IPS-18a (cell line): ENCODE results near the gene ARFGEF3.

ENCODE experiments used
- H3K27ac ChIP-seq: one replicate; pipeline ENCODE4 v1.5.1; 2013; ENCODE audit warnings: low read length
- H3K27me3 ChIP-seq: one replicate; pipeline ENCODE4 v1.6.1; 2013; ENCODE audit warnings: mild to moderate bottlenecking, low read length; ENCODE audit not compliant: control insufficient read depth, insufficient read depth
- H3K36me3 ChIP-seq: one replicate; pipeline ENCODE4 v1.6.1; 2013; ENCODE audit warnings: low read depth, low read length; ENCODE audit not compliant: control insufficient read depth
- H3K4me1 ChIP-seq: one replicate; pipeline ENCODE4 v1.6.1; 2013; ENCODE audit warnings: low read depth, low read length; ENCODE audit not compliant: control insufficient read depth
- H3K4me3 ChIP-seq: one replicate; pipeline ENCODE4 v1.5.1; 2013; ENCODE audit warnings: low read length
- H3K9ac ChIP-seq: one replicate; pipeline ENCODE4 v1.6.1; 2013; ENCODE audit warnings: mild to moderate bottlenecking, low read length, moderate library complexity
- H3K9me3 ChIP-seq: one replicate; pipeline ENCODE4 v1.6.1; 2013; ENCODE audit warnings: low read depth, low read length; ENCODE audit not compliant: control insufficient read depth

The ARFGEF3 gene

DNA sequence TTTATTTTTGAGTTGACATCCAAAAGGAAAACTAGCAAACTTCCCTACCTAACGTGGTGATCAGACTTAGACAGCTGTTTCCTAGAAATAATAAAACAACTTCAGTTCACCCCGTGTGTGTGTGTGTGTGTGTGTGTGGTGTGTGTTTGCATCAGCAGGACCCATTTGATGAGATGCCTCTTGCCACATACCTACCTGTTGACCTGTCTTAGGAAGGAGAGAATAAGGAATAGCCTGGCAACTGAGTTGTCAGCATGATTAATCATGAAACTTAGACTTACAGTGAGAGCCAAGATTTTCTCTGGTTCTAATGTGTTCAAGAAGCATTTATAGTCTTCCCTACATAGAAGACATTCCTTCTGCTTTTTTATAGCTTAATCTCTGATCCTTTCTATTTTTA, 72.6 kb downstream of the ARFGEF3 start:
- no peak overlapping the region for H3K27ac ChIP-seq
- no peaks in the 10 kb centered on the region for H3K4me1 ChIP-seq
- no peak overlapping the region for H3K9ac ChIP-seq
- H3K36me3 ChIP-seq = no peaks in the 10 kb centered on the region
- H3K9me3 ChIP-seq = no peaks in the 10 kb centered on the region
- H3K27me3 ChIP-seq = no peaks in the 10 kb centered on the region
- no peak overlapping the region for H3K4me3 ChIP-seq

DNA sequence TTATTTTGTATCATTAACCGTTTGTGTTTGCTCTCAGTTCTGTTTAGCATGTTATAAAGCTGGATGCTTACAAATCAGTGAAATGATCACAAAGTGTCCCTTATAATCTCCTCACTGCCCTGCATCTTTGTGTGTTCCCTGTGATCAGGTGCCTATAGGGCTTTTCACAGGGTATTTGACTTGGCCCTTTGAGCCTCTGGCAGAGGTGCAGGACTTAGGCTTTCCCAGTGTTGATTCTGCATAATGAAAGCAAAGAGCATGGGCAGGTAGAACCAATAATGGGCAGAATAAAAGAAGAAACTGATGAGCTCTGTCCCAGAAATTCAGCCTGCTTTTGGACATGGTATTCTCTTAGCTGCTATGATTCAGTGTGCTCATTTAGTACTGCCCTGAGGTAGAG, 73.5 kb downstream of the ARFGEF3 start:
- Histone ChIP-seq H3K4me1 (no peaks in the 10 kb centered on the region), H3K27ac (no peak overlapping the region), H3K9me3 (no peaks in the 10 kb centered on the region), H3K36me3 (no peaks in the 10 kb centered on the region), H3K9ac (no peak overlapping the region), H3K4me3 (no peak overlapping the region), H3K27me3 (no peaks in the 10 kb centered on the region)

DNA sequence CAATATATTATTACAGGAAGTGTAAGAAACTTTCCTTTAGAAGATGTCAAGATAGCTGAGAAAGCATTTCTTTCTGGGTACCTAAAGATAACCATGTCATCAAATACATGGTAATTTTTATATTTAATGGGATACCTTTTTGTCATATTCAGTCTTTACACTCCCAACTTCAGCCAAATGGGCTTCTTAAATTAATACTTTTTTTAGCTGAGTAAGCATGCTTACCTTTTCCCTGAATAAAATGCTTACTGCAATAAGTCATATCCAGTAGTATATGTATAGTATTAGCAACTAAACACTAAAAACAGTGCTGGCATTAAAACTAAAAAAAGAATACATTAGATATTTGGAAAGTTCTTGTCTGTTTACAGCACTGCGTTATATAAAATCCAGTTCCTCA, 74.0 kb downstream of the ARFGEF3 start:
- H3K4me1 ChIP-seq = no peaks in the 10 kb centered on the region
- H3K27ac ChIP-seq = no peak overlapping the region
- H3K27me3 ChIP-seq = no peaks in the 10 kb centered on the region
- no peak overlapping the region for H3K4me3 ChIP-seq
- H3K9ac ChIP-seq = no peak overlapping the region
- no peaks in the 10 kb centered on the region for H3K9me3 ChIP-seq
- no peaks in the 10 kb centered on the region for H3K36me3 ChIP-seq

DNA sequence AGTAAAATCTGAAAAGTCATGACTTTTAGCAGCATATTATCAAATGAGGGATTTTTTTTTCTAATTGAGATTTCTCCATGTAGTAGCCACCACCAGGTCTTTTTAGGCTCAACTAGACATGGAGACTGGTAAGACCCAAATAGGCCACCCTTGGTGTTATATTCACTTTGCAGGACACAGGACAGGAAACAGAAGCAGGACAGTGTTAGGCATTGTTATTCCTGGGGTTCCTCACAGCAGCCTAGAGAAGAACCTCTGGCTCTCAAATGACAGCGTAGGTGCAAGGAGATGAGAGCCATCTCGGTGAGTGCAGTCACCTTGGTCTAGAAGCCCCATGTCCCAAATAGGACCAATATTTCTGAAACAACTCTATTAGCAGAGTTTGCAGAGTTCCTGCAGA, 75.7 kb downstream of the ARFGEF3 start:
- no peak overlapping the region for H3K9ac ChIP-seq
- no peaks in the 10 kb centered on the region for H3K36me3 ChIP-seq
- H3K9me3 ChIP-seq = no peaks in the 10 kb centered on the region
- no peaks in the 10 kb centered on the region for H3K27me3 ChIP-seq
- H3K4me3 ChIP-seq = no peak overlapping the region
- H3K4me1 ChIP-seq = no peaks in the 10 kb centered on the region
- H3K27ac ChIP-seq = no peak overlapping the region

DNA sequence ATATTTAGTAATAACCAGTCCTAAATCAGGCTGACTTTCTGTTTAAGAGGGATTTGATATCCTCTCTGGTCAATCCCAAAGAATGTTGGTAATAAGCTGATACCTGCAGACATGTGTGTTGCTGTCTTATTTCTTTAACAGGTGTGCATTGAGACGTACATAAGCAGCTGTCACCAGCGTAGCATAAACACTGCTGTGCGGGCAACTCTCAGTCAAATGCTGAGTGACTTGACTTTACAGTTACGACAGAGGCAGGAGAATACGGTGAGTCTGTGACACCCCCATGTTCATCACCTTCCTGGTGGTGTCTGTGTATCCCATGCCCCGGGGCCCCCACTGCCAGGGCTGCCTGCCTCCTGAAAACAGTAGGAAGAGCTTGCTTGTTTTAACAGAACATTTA, 76.6 kb downstream of the ARFGEF3 start:
- Histone ChIP-seq H3K9me3 (no peaks in the 10 kb centered on the region), H3K27ac (no peak overlapping the region), H3K36me3 (no peaks in the 10 kb centered on the region), H3K9ac (no peak overlapping the region), H3K4me1 (no peaks in the 10 kb centered on the region), H3K27me3 (no peaks in the 10 kb centered on the region), H3K4me3 (no peak overlapping the region)

DNA sequence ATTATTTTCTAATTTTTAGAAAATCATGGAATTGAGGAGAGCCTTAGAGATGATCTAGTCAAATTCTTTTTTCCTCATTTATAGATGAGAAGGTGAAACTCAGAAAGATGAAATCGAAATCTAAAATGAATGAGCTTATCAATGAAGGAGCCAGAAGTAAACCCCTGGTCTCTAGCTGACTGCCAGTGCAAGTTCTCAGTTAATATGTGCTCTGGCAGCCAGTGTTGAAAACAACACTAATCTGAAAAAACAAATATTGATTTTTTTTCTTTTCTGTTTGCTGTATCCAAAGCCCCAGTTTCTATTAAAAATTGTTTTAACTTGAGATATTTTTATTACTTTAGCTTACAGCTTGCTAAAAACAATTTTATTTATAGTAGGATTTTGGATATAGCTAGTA, 78.0 kb downstream of the ARFGEF3 start:
- Histone ChIP-seq H3K9me3 (no peaks in the 10 kb centered on the region), H3K27ac (no peak overlapping the region), H3K36me3 (no peaks in the 10 kb centered on the region), H3K4me3 (no peak overlapping the region), H3K9ac (no peak overlapping the region), H3K4me1 (no peaks in the 10 kb centered on the region), H3K27me3 (no peaks in the 10 kb centered on the region)

DNA sequence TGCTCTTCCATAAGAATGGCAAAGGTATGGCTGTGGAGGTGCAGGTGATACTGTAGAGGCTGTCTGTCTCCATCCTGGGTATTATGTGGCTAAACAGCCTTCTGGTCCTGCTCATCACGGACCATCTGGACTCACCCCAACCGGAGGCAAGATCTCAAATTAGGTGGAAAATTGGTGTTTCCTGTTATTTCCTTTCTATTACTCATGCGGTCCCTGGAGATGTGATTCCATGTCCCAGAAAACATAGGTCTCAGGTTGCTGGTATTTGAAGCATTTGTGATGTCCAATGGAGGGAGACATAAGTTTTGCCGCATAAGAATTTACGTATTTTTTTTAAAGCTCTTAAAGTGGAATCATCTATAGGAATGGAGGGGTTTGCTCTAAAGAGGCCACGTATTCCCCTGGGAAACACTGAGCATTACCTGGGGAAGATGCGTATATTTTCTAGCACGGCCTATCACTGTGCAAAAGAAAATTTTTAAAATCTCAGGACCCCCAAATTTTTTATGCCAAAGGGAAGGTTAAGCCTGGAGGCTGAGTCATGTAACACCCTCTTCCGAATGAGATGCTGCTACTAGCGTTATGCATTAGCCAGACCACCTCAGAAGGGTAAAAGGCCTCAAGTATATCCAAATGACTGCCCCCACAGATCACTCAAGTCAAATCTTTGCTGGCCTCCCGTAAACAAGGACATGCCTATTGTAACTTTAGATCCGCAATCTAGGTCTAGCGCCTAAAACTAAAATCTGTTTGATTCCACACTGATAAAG, 78.9 kb downstream of the ARFGEF3 start:
- H3K27me3 ChIP-seq = no peaks in the 10 kb centered on the region
- H3K4me1 ChIP-seq = no peaks in the 10 kb centered on the region
- H3K27ac ChIP-seq = no peak overlapping the region
- no peaks in the 10 kb centered on the region for H3K36me3 ChIP-seq
- H3K9ac ChIP-seq = no peak overlapping the region
- no peaks in the 10 kb centered on the region for H3K9me3 ChIP-seq
- H3K4me3 ChIP-seq = no peak overlapping the region

DNA sequence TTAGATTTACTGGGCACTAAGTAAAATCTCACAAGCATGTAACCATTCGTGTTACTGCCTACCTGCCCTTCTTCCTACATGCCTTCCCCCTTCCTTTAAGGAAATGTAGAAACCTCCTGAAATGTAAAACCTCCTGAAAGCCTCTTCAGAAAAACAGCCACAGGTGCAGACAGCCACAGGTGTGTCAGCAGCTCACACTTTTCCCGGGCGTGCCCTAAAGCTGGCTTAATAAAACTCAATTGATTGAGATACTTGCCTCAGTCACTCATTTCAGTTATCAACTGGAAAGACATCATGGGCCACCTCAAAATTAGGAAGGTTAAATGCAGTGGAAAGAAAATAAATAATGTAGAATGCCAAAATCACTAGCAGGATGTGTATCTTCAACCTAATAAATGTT, 79.6 kb downstream of the ARFGEF3 start:
- no peak overlapping the region for H3K9ac ChIP-seq
- no peaks in the 10 kb centered on the region for H3K27me3 ChIP-seq
- H3K36me3 ChIP-seq = no peaks in the 10 kb centered on the region
- H3K27ac ChIP-seq = no peak overlapping the region
- no peaks in the 10 kb centered on the region for H3K4me1 ChIP-seq
- no peak overlapping the region for H3K4me3 ChIP-seq
- H3K9me3 ChIP-seq = no peaks in the 10 kb centered on the region

DNA sequence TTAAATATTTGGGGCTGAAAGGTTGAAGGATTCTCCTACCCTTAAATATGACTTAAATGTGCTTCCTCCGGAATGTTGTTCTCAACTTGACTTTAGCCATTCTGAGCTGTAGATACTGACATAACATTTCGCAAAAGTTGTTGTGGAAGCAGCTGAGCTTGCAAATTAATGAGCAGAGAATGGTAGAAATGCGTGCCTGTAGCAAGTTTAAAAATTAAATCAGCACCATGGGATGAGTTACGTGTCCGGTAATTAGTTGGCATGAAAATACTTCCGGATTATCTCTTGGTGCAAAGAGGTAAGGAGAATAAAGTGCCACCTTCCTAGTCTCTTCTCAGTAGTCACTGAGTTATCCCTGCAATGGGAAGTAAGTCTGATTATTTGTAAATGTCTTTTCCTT, 80.2 kb downstream of the ARFGEF3 start:
- Histone ChIP-seq H3K27me3 (no peaks in the 10 kb centered on the region), H3K36me3 (no peaks in the 10 kb centered on the region), H3K4me1 (no peaks in the 10 kb centered on the region), H3K9ac (no peak overlapping the region), H3K4me3 (no peak overlapping the region), H3K27ac (no peak overlapping the region), H3K9me3 (no peaks in the 10 kb centered on the region)

DNA sequence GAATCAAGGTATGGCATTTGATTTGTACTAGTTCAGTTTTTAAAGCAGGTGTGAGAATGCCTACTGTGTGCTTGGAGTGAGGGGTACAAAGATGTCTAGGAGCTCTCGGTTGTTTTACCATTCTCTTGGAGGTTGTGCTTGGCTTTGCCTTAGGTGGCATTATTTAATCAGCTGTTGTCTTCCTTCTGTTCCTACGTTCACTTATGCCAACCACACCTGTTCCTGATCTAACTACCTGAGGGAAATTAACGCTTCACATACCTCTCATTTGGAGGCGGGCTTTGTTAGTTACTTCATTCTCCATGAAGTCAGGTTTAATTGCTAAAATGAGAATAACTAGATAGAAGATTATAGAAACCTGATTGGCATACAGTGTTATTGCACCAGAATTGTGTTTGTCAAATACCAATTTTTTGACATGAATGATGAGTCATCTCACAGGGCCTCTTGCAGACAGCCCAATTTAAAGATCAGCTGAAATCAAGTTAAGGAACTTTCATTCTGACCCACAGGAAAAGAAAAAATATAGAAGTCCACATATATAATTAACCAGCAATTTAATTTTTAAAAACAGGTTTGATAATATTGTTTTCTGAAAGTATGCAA, 81.4 kb downstream of the ARFGEF3 start:
- H3K4me3 ChIP-seq = no peak overlapping the region
- H3K9me3 ChIP-seq = no peaks in the 10 kb centered on the region
- H3K27ac ChIP-seq = no peak overlapping the region
- no peaks in the 10 kb centered on the region for H3K36me3 ChIP-seq
- H3K27me3 ChIP-seq = no peaks in the 10 kb centered on the region
- H3K9ac ChIP-seq = no peak overlapping the region
- H3K4me1 ChIP-seq = no peaks in the 10 kb centered on the region

DNA sequence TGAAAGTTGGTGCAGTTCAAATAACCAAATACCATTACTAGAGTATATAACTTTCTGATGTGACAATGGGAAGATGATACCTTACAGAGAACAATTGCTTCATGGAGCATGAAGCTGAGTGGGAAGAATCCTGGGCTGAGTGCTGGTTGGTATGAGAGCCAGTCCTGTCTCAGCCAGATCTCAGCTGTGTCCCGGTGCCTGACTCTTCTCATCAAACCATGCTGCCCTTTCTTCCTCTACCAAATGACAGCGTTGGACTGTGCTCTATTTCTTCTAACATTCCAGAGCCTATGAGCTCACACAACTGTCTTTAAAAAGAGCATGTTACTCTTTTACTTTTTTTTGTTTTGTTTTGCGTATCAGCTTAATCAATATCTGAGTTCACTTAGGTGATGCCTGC, 84.0 kb downstream of the ARFGEF3 start:
- H3K4me3 ChIP-seq = no peak overlapping the region
- no peaks in the 10 kb centered on the region for H3K9me3 ChIP-seq
- H3K9ac ChIP-seq = no peak overlapping the region
- no peaks in the 10 kb centered on the region for H3K36me3 ChIP-seq
- no peaks in the 10 kb centered on the region for H3K27me3 ChIP-seq
- no peak overlapping the region for H3K27ac ChIP-seq
- H3K4me1 ChIP-seq = no peaks in the 10 kb centered on the region
